SU-DHL-6 (cell line): ENCODE measurements around the gene BOLA2B.
"Not testable (repeated sequence)": the region's sequence is repeated elsewhere in the genome, so short reads cannot be mapped to it uniquely, and the experiment has no call there.

Source experiments
- H2AFZ ChIP-seq: fragments of 200-600 bp; sonication (generic); 2 replicates; pipeline ENCODE4 v1.6.1; 2014; ENCODE audit warnings: low read depth, mild to moderate bottlenecking, moderate library complexity, mixed read lengths, antibody characterized with exemption, low read length; ENCODE audit not compliant: severe bottlenecking
- H3F3A ChIP-seq: fragments of 200-600 bp; shearing (Covaris generic); 2 replicates; pipeline ENCODE4 v1.6.0; 2016; ENCODE audit warnings: antibody characterized with exemption, mild to moderate bottlenecking; ENCODE audit not compliant: insufficient read depth
- H3K27ac ChIP-seq: fragments of 200-600 bp; sonication (generic); 2 replicates; pipeline ENCODE4 v1.5.1; 2016; ENCODE audit warnings: low read depth, mild to moderate bottlenecking, low read length, moderate library complexity, mixed read lengths
- H3K27me3 ChIP-seq: fragments of 200-600 bp; sonication (generic), shearing (Covaris generic); 2 replicates; pipeline ENCODE4 v1.6.0; 2014; ENCODE audit warnings: mild to moderate bottlenecking, low read length
- H3K36me3 ChIP-seq: fragments of 200-600 bp; sonication (generic); 2 replicates; pipeline ENCODE4 v1.6.1; 2014; ENCODE audit warnings: mild to moderate bottlenecking, low read length, mixed read lengths
- H3K4me2 ChIP-seq: fragments of 300-600, 200-600 bp; shearing (Covaris generic), sonication (generic); 2 replicates; pipeline ENCODE4 v1.6.0; 2014; ENCODE audit warnings: low read length, low read depth, mild to moderate bottlenecking; ENCODE audit not compliant: poor library complexity, severe bottlenecking
- H3K4me3 ChIP-seq: fragments of 200-600 bp; sonication (generic); 2 replicates; pipeline ENCODE4 v1.5.1; 2014; ENCODE audit warnings: antibody characterized with exemption, low read length, mild to moderate bottlenecking, mixed read lengths; ENCODE audit not compliant: insufficient read depth, poor library complexity, severe bottlenecking
- H3K79me2 ChIP-seq: fragments of 200-600 bp; sonication (generic); 2 replicates; pipeline ENCODE4 v1.6.1; 2014; ENCODE audit warnings: mild to moderate bottlenecking, low read length, moderate library complexity; ENCODE audit not compliant: insufficient read depth
- H3K9ac ChIP-seq: fragments of 200-600 bp; sonication (generic); 2 replicates; pipeline ENCODE4 v1.7.0; 2014; ENCODE audit warnings: mild to moderate bottlenecking, low read length
- H3K9me2 ChIP-seq: fragments of 200-600 bp; sonication (generic); replicated peaks from 2 replicates; pipeline ENCODE4 v1.6.1; 2014; ENCODE audit warnings: low read length; ENCODE audit not compliant: insufficient read depth
- H3K9me3 ChIP-seq: fragments of 200-600 bp; sonication (generic); 2 replicates; pipeline ENCODE4 v1.6.1; 2014; ENCODE audit warnings: low read length, mixed read lengths; ENCODE audit not compliant: insufficient read depth
- H4K20me1 ChIP-seq: fragments of 200-600 bp; sonication (generic); 2 replicates; pipeline ENCODE4 v1.6.1; 2014; ENCODE audit warnings: low read depth, mild to moderate bottlenecking, antibody characterized with exemption, low read length, moderate library complexity, mixed read lengths

The BOLA2B gene

GRCh38 chr16:30199049-30199448, 5.6 kb upstream of the BOLA2B start, which contains the start of gene SULT1A3:
SULT1A3 (plus strand) TSS chr16:30199255; CDS start chr16:30200729, 1,474 bp downstream.
- not testable (repeated sequence) for H3K4me3 ChIP-seq, H3K9me3 ChIP-seq, H3K27ac ChIP-seq, H3K79me2 ChIP-seq, H3K9ac ChIP-seq, H3K4me2 ChIP-seq, H4K20me1 ChIP-seq, H3K9me2 ChIP-seq, H3K27me3 ChIP-seq, H3K36me3 ChIP-seq, H2AFZ ChIP-seq, H3F3A ChIP-seq

- H3K9me2 ChIP-seq, H3K9ac ChIP-seq, H3K27ac ChIP-seq, H3F3A ChIP-seq, H3K79me2 ChIP-seq, H3K4me2 ChIP-seq, H4K20me1 ChIP-seq, H3K9me3 ChIP-seq, H3K27me3 ChIP-seq, H2AFZ ChIP-seq, H3K4me3 ChIP-seq, H3K36me3 ChIP-seq: not testable (repeated sequence)
These were observed 3.5 kb upstream of the BOLA2B start for GRCh38 chr16:30197001-30197400.

- H3K79me2 ChIP-seq, H3K36me3 ChIP-seq, H3K9ac ChIP-seq, H4K20me1 ChIP-seq, H2AFZ ChIP-seq, H3K27me3 ChIP-seq, H3K27ac ChIP-seq, H3K4me3 ChIP-seq, H3K9me2 ChIP-seq, H3K9me3 ChIP-seq, H3F3A ChIP-seq: not testable (repeated sequence)
- peak overlapping the region; percentile 33 for H3K4me2 ChIP-seq
These were observed 883 bp upstream of the BOLA2B start for GRCh38 chr16:30194172-30194925.

GRCh38 chr16:30193098-30193497, 368 bp downstream of the BOLA2B start:
- H4K20me1 ChIP-seq, H3K9ac ChIP-seq, H3K79me2 ChIP-seq, H3K27ac ChIP-seq, H3K4me2 ChIP-seq, H3F3A ChIP-seq, H3K36me3 ChIP-seq, H3K4me3 ChIP-seq, H3K9me2 ChIP-seq, H3K9me3 ChIP-seq, H2AFZ ChIP-seq, H3K27me3 ChIP-seq: not testable (repeated sequence)

- not testable (repeated sequence) for H4K20me1 ChIP-seq, H3K9ac ChIP-seq, H3K9me2 ChIP-seq, H3K36me3 ChIP-seq, H3K79me2 ChIP-seq, H3K27me3 ChIP-seq, H3K4me2 ChIP-seq, H3K9me3 ChIP-seq, H3K27ac ChIP-seq, H3K4me3 ChIP-seq, H2AFZ ChIP-seq
- H3F3A ChIP-seq = peaks cover 20% of the 10 kb centered on the region
These were observed 2.3 kb downstream of the BOLA2B start for GRCh38 chr16:30191158-30191557.
